HepG2 (cell line): ENCODE results near the gene ENO2. TPM values are rescaled to one million over a fixed set of nuclear protein-coding genes. Genes with fewer than 3 reads are reported as not detected.
A peak's percentile ranks its signal among the peaks of the same experiment; 100 is the strongest.

Experiments
- ATAC-seq: fragments of 200-7000 bp; cut with Tn5 transposase; 3 replicates; pipeline ENCODE4 v1.9.1; 2020; ENCODE audit warnings: mild to moderate bottlenecking, moderate library complexity
- BruUV-seq: library from RNA; stranded (reverse); fragments of 400-500 nt; replicated peaks from 2 replicates; lab custom pipeline; 2021; lab: Mats Ljungman, UMichigan
- CTCF ChIA-PET: fragments of 300-600 bp; formaldehyde crosslinking; extraction: SDS; loops from one replicate; lab custom pipeline; 2021; ENCODE audit warnings: low total read pairs, inconsistent platforms, low intra/inter-chr PET ratio; lab: Yijun Ruan, JAX
- POLR2A ChIA-PET: fragments of 350-600 bp; sonication (Branson Sonifier 250); formaldehyde crosslinking; loops from one replicate; lab custom pipeline; 2020; ENCODE audit warnings: antibody characterized with exemption, inconsistent platforms; lab: Yijun Ruan, JAX
- DNase-seq: peaks from one replicate; pipeline ENCODE4 v3.0.0-alpha.2; 2015; ENCODE audit warnings: low spot score
- FAIRE-seq: peaks from 3 replicates; lab custom pipeline; 2011; peaks lifted over from hg19 to GRCh38; lab: Jason Lieb, UNC
- H2AFZ ChIP-seq: one replicate; pipeline ENCODE4 v1.6.1; 2011; ENCODE audit warnings: low read length, inconsistent platforms
- H3K27ac ChIP-seq: fragments of 300-600 bp; 3 replicates; pipeline ENCODE4 v1.8.0; 2011; ENCODE audit warnings: mixed run types, mild to moderate bottlenecking, mixed read lengths, low read length, inconsistent platforms; ENCODE audit not compliant: insufficient read depth; ENCODE audit errors: extremely low read length
- H3K27me3 ChIP-seq, 2 experiments: fragments of 200-600 bp in 1 of 2; 2 replicates in 1 of 2; 3 replicates in 1 of 2; pipeline versions ENCODE4 v1.6.0 to v1.8.0; 2011; ENCODE audit warnings: low read length in 2 of 2, mild to moderate bottlenecking in 2 of 2, moderate library complexity in 2 of 2, inconsistent platforms in 1 of 2; ENCODE audit not compliant: insufficient read depth in 2 of 2, control insufficient read depth in 1 of 2
- H3K36me3 ChIP-seq, 2 experiments: fragments of 200-600 bp in 1 of 2; replicated peaks in 1 of 2; 2 replicates in 1 of 2; 3 replicates in 1 of 2; pipeline versions ENCODE4 v1.5.1 to v1.8.0; 2011; ENCODE audit warnings: low read length in 2 of 2, inconsistent platforms in 1 of 2; ENCODE audit not compliant: insufficient read depth in 2 of 2, control insufficient read depth in 1 of 2
- H3K4me1 ChIP-seq: 2 replicates; pipeline ENCODE4 v1.5.1; 2012; ENCODE audit warnings: low read length, inconsistent platforms; ENCODE audit not compliant: insufficient read depth
- H3K4me2 ChIP-seq: 2 replicates; pipeline ENCODE4 v1.6.0; 2011; ENCODE audit warnings: low read depth, low read length, inconsistent platforms
- H3K4me3 ChIP-seq, 3 experiments: fragments of 200-600 bp in 1 of 3; sonication (generic), shearing (Covaris generic) in 1 of 3; replicated peaks in 1 of 3; 2 replicates each; pipeline ENCODE4 v1.5.1; 2011 to 2016; ENCODE audit warnings: low read length in 3 of 3, inconsistent platforms in 2 of 3, low read depth in 2 of 3, mild to moderate bottlenecking in 2 of 3, control low read depth in 1 of 3, mixed read lengths in 1 of 3; ENCODE audit not compliant: insufficient read depth in 1 of 3
- H3K79me2 ChIP-seq: one replicate; pipeline ENCODE4 v1.6.1; 2011; ENCODE audit warnings: low read length, inconsistent platforms; ENCODE audit not compliant: insufficient read depth
- H3K9ac ChIP-seq: 2 replicates; pipeline ENCODE4 v1.6.0; 2011; ENCODE audit warnings: mild to moderate bottlenecking, low read depth, low read length, inconsistent platforms; ENCODE audit not compliant: insufficient read depth
- H3K9me3 ChIP-seq: 2 replicates; pipeline ENCODE4 v1.5.1; 2012; ENCODE audit warnings: mild to moderate bottlenecking, low read length
- H4K20me1 ChIP-seq: 2 replicates; pipeline ENCODE4 v1.6.0; 2011; ENCODE audit warnings: inconsistent platforms, mild to moderate bottlenecking, low read length, moderate library complexity; ENCODE audit not compliant: insufficient read depth
- CCDC6 ChIP-seq: sonication (generic); formaldehyde crosslinking; IDR thresholded peaks from 2 replicates; pipeline ENCODE4 v1.8.1; 2022; ENCODE audit warnings: mild to moderate bottlenecking, missing genetic modification reagents, moderate library complexity
- NKX3-1 ChIP-seq: sonication (generic); formaldehyde crosslinking; IDR thresholded peaks from 2 replicates; pipeline ENCODE4 v1.5.0; 2020; ENCODE audit warnings: missing genetic modification reagents
- SIX1 ChIP-seq: sonication (generic); formaldehyde crosslinking; IDR thresholded peaks from 2 replicates; pipeline ENCODE4 v1.4.0; 2020; ENCODE audit warnings: missing genetic modification reagents, borderline replicate concordance
- ZNF121 ChIP-seq: sonication (generic); formaldehyde crosslinking; IDR thresholded peaks from 2 replicates; pipeline ENCODE4 v1.5.0; 2020; ENCODE audit warnings: mild to moderate bottlenecking, missing genetic modification reagents
- ZNF496 ChIP-seq: sonication (generic); formaldehyde crosslinking; IDR thresholded peaks from 2 replicates; pipeline ENCODE4 v1.8.1; 2023; ENCODE audit warnings: mild to moderate bottlenecking, moderate library complexity, missing genetic modification reagents; ENCODE audit not compliant: insufficient replicate concordance
- ZNF740 ChIP-seq: sonication (generic); formaldehyde crosslinking; IDR thresholded peaks from 2 replicates; pipeline ENCODE4 v1.4.0; 2020; ENCODE audit warnings: missing genetic modification reagents
- ZNF749 ChIP-seq: sonication (generic); formaldehyde crosslinking; IDR thresholded peaks from 2 replicates; pipeline ENCODE4 v1.8.0; 2022; ENCODE audit warnings: mild to moderate bottlenecking, missing genetic modification reagents, moderate library complexity, borderline replicate concordance
- WGBS: methylation state at CpG from one replicate; pipeline ENCODE4 v1.1.6; 2017; ENCODE audit warnings: low lambda C conversion rate; 5-methylcytosine and 5-hydroxymethylcytosine counted together
- in situ Hi-C: cut with HindIII; loops from 2 replicates; pipeline ENCODE4 v1.10.0; 2017; ENCODE audit warnings: low pct_unique_long_range_greater_than_20kb; ENCODE audit not compliant: extremely low pct_ligation_motif_present
- intact Hi-C: fragments of 100-400 bp; cut with micrococcal nuclease; formaldehyde crosslinking; loops from one replicate; pipeline ENCODE4 v1.10.0; 2022; ENCODE audit not compliant: unreplicated experiment
- polyA plus RNA-seq, 8 experiments: library from polyadenylated mRNA; depleted of rRNA in 3 of 8; stranded (reverse) in 7 of 8; unstranded in 1 of 8; fragments of >200 nt; fragmentation: Illumina TruSeq in 4 of 8; extraction: Trizol in 4 of 8; gene quantifications; 2 replicates each; pipeline versions ENCODE4 v1.2.1 to v1.2.3, GENCODE V29; 2011 to 2016; ENCODE audit warnings: low read depth in 4 of 8, missing spikeins in 1 of 8, mixed read lengths in 1 of 8; ENCODE audit not compliant: insufficient read depth in 1 of 8
- total RNA-seq, 5 experiments: library from RNA; depleted of rRNA; stranded (reverse); fragments of >200 nt; fragmentation: Illumina TruSeq; extraction: Trizol; gene quantifications; 2 replicates each; pipeline ENCODE4 v1.2.3, GENCODE V29; 2016; ENCODE audit warnings: low read depth in 1 of 5
- TF ChIP-seq, protein P1 (sequence below): IDR thresholded peaks from 2 replicates; pipeline ENCODE4 v1.6.1; 2018; ENCODE audit warnings: missing genetic modification reagents, mild to moderate bottlenecking, missing compliant biosample characterization

ENO2 gene
- total and polyA plus RNA-seq, 2 of the 13 experiments (the other 11 are each of a cell fraction or from before 2014, with no cell fraction given): 19.3 to 136 TPM

- DNase-seq (no peak), ATAC-seq (no peak), FAIRE-seq (no peak)
- no peak overlapping the region for H3K9ac ChIP-seq
- ChIA-PET CTCF (no interaction called here), POLR2A (interaction anchor here (1.5 to 3.1 kb wide), 3 partner anchors 34 to 60 kb away, joined by 5 to 13 read pairs (median 9); partner anchors contain the start of genes SPSB2 and USP5)
- H3K27ac ChIP-seq: no peak overlapping the region
- no peaks in the 10 kb centered on the region for H3K27me3 ChIP-seq
- H3K36me3 ChIP-seq: peaks cover 2 to 11% of the 10 kb centered on the region in 2 experiments; a peak in 3 of 5 replicates
- H3K4me2 ChIP-seq: peak overlapping the region; percentile 96; the same call in 1 of the 2 replicates
- no peak overlapping the region for H2AFZ ChIP-seq
- H3K4me3 ChIP-seq: 0 out of 6 replicates have a peak overlapping the region, but pooled peaks of 1 of the 3 experiments have one; percentile 77
- peaks cover 17% of the 10 kb centered on the region for H3K79me2 ChIP-seq
- intact Hi-C loops: no loop called here
- H4K20me1 ChIP-seq: no peaks in the 10 kb centered on the region
- peaks cover 48% of the 10 kb centered on the region for H3K4me1 ChIP-seq
- no peaks in the 10 kb centered on the region for H3K9me3 ChIP-seq
- TF ChIP-seq, protein P1, sequence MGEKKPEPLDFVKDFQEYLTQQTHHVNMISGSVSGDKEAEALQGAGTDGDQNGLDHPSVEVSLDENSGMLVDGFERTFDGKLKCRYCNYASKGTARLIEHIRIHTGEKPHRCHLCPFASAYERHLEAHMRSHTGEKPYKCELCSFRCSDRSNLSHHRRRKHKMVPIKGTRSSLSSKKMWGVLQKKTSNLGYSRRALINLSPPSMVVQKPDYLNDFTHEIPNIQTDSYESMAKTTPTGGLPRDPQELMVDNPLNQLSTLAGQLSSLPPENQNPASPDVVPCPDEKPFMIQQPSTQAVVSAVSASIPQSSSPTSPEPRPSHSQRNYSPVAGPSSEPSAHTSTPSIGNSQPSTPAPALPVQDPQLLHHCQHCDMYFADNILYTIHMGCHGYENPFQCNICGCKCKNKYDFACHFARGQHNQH (CRISPR knock-in tag): no peak
- no peak for TF ChIP-seq ZNF740 (CRISPR knock-in tag)
- TF ChIP-seq SIX1 (CRISPR knock-in tag): no peak
- 0 out of 2 replicates have a peak, but pooled peaks have one; percentile 12 for TF ChIP-seq ZNF121 (CRISPR knock-in tag)
- TF ChIP-seq CCDC6 (CRISPR knock-in tag): no peak
- TF ChIP-seq NKX3-1 (CRISPR knock-in tag): no peak
- TF ChIP-seq ZNF496 (CRISPR knock-in tag): no peak
- TF ChIP-seq ZNF749 (CRISPR knock-in tag): no peak
- TF ChIP-seq, all 625 proteins: peak for 1
- in situ Hi-C loops: no loop called here
- WGBS: 90% methylated on average over 14 of the region's 15 CpGs
- no TSS peak for BruUV-seq
Measured at GRCh38 chr12:6912164-6912935, 2.0 kb upstream of the ENO2 start.
